Measurements from ENCODE around the gene CCDC7.

DNA sequence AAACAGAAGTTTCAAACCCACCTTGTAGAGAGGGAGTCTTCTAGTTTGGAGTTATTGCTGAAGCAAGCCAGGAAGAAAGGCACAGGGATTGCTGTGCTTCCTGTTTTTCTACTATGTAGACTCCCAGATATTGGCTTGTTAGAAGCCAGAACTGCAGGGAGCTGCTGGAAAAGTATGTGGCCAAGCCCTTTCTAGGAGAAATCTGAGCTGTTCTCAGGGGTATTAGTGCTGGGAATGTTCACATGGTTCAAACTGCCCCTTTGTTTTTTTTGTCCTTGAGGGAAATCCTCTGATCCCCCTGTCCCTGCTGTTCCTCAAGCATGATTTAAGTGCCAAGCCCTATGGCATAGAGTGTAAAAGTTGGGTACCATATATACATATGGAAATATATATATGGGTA, 184.0 kb downstream of the CCDC7 start:
- TF ChIP-seq POLR2A (IDR thresholded peaks at IDR 0.05): no peak
- TF ChIP-seq POLR2AphosphoS5 (IDR thresholded peaks at IDR 0.05): no peak
